Hematopoietic multipotent progenitor cell treated with erythropoietin and hydrocortisone succinate and interleukin-3 and kit ligand, for 17 days (in vitro differentiated cells): ENCODE results near the gene NADK2.
"Not testable (repeated sequence)": the region's sequence is repeated elsewhere in the genome, so short reads cannot be mapped to it uniquely, and the experiment has no call there.

Source experiments
- DNase-seq: peaks from one replicate; pipeline ENCODE4 v3.0.0-alpha.2; 2015; ENCODE audit warnings: low spot score

Gene NADK2

DNA sequence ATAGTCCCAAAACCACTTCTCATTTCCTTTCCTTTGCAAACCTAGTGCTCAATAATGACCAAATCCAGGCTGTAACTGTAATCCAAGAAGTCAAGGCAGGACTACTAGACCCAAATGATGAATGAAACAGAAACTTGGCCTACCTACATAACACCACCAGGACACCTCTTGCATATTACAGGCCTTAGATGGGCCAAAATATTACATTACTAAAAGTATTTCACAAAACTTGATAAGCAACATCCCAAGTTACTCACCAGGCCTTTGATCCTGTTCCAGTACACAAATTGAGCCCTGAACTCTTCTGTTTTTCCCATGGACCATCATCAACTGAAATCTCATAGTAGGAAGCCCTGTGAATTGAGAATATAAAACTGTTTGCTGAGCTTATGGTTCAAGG is 34.8 kb downstream of the NADK2 start:
- no peak for DNase-seq

DNA sequence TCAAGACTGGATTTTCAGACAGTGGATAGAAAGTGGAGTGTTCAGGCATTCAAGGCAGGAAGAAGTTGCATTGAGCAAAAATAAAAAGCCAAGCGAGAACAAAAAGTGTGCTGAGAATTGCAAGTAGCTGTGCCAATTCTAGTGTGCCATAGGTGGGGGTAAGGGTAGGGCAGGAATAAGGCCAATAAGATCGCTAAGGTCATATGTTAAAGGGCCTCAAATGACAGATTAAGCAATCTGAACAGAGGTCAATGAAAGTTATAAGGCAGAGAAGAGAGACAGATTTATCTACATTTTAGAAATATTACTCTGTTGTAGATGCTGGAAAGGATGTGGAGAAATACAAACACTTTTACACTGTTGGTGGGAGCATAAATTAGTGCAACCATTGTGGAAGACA is 36.4 kb downstream of the NADK2 start:
- no peak for DNase-seq

DNA sequence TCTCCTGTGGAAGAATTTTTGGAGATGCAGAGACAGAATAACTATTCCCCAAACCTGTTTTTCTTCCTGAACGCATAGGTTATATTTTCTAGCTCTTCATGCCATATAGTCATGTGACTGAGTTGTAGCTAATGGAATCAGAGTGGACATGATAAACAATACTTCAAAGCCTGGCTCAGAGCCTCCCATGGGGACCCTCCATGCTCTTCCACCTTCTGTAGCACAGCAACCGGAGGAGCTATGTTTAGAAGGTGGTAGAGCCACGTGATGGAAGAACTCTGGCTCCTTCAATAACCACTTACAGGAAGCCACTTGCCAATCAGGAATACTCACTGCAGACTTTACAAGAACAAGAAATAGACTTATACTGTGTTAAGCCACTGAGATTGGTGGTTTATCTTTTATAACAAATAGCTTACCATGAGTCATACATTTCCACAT is 39.2 kb downstream of the NADK2 start:
- no peak for DNase-seq

DNA sequence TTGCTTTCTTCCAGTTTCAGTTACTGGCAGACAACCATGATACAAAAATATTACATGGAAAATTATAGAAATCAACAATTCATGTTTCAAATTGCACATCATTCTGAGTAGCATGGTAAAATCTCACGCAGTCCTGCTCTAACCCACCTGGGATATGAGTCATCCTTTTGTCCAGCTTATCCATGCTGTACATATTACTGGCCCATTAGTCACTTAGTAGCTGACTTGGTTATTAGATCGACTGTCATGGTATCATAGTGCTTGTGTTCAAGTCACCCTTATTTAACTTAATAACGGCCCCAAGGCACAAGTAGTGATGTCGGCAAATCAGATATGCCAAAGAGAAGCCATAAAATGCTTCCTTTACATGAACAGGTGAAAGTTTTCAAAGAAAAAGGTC is 41.2 kb downstream of the NADK2 start:
- no peak for DNase-seq

DNA sequence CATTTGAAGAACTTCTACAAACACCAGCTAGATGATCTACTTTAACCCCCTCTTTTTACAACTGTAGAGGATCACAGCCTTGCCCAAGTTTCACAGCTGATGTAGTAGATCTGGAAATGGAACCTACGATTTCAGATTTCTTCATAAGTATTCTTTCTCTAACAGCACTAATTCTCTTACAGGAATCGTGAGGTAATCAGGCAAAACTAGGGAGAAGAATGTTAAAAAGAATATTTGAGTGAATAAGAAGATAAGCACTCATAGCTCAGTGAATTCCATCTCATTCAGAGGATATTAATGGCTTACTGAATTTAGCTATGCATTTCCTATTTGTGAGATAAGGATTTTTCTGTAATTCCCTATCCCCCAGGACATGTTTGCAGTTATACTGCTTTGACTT is 42.1 kb downstream of the NADK2 start:
- DNase-seq: no peak

DNA sequence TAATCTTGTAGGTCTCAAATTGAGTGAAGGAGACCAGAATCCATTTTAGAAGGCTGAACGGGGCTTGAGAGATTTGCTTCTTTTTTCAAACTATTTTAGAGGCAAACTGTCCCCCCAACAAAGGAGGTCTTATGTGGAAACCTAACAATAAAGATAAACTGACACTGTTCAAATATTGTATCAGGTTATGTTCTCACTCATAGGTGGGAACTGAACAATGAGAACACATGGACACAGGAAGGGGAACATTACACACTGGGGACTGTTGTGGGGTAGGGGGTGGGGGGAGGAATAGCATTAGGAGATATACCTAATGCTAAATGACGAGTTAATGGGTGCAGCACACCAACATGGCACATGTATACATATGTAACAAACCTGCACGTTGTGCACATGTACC is 42.9 kb downstream of the NADK2 start:
- DNase-seq: not testable (repeated sequence)

DNA sequence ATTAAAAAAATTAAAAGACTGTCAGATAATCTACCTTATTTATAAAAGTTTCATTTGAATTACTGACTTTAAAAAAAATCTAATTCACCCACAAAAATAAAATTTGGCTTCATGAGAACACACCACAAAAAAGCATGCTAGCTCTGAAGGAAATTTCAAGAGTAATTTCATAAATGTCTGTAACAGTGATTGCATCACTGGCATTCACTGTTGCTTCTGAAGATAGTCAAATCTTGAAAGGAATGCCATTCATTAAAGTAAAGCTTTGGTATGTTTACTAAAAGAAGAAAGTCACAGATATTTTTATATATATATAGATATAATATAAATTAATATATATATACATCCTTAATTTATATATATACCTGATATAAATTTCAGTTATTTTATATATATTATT is 43.4 kb downstream of the NADK2 start:
- DNase-seq: no peak

DNA sequence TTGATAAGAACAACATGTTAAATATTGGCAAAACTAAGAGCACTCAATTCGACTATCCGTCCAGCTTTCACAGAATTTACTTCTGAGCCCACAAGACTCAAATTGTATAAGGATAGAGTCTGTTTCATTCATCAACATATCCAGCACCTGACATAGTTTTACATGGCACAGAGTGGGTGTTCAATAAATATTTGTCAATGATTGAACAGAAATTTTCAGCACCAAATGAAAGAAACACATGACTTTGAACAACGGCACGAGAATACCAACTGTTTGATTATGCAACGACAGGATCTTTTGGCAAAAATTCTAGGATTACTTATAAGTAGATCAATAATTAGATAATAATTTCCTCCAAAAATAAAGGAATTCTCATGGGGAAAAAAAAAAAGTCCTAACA is 48.0 kb downstream of the NADK2 start:
- no peak for DNase-seq

DNA sequence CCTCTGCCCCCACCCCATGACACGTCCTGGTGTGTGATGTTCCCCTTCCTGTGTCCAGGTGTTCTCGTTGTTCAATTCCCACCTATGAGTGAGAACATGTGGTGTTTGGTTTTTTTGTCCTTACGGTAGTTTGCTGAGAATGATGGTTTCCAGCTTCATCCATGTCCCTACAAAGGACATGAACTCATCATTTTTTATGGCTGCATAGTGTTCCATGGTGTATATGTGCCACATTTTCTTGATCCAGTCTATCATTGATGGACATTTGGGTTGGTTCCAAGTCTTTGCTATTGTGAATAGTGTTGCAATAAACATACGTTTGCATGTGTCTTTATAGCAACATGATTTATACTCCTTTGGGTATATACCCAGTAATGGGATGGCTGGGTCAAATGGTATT is 57.3 kb downstream of the NADK2 start:
- not testable (repeated sequence) for DNase-seq

DNA sequence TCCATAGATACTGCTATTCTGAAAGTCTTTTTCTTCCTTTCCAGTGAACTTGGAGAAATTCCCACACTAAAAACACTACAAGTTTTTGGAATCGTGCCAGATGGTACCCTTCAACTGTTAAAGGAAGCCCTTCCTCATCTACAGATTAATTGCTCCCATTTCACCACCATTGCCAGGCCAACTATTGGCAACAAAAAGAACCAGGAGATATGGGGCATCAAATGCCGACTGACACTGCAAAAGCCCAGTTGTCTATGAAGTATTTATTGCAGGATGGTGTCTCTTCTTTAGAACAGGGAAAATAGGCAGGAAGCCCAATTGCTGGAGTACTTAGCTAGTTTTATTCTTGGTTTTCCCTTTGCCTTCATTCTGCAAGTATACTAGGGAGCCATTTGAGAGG is 60.0 kb downstream of the NADK2 start:
- DNase-seq: no peak

DNA sequence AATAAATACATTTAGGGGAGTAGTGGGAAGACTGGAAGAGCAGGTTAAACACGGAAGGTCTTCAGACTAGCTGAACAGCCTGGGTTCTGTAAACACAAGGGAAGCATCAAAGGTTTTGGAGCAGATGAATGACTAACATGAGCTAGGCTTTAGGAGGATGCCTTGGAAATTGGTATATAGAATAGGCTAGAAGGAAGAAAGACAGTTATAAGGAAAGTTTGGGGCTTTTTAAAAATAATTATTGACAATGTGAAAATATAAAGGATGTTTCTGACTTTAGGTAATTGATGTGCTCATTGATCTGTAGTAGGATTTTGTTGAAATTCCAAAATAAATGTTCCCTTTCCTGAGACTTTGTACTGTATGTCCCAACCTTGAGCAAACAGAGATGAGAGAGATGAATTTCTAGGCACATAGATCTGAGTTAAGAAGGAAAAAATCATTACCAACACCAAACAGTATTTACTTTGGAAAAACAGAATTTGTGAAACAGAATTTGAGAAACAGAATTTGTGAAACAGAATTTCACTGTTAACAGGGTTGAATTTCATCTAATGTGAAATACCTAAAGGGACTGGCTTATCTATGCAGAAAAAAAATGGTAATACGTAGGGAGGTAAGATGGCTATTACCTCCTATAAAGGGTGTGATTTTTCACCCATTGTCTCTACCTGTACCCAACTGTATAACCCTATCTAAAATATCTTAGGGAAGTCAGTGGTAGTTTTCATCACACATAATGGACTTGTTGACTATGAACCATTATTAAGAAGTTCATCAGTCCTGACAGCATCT is 61.0 kb downstream of the NADK2 start:
- DNase-seq: no peak

DNA sequence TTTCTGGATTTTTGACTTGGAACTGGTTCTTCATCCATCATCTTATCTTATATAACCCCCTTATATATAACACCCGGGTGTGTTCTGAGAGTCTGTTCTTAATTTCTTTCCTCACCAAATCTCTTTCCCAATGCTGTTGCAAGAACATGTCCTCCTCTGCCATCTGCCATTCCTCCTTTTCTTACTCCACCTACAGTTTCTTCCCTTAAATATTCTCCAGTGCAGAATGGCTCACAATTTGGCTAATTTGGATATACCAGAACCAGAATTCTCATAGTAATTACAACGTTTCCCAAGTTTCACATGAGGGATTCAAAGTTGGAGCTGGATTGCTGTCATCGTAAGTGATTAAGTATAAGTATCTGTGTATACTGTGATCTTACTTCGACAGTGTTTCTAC is 61.8 kb downstream of the NADK2 start:
- no peak for DNase-seq

DNA sequence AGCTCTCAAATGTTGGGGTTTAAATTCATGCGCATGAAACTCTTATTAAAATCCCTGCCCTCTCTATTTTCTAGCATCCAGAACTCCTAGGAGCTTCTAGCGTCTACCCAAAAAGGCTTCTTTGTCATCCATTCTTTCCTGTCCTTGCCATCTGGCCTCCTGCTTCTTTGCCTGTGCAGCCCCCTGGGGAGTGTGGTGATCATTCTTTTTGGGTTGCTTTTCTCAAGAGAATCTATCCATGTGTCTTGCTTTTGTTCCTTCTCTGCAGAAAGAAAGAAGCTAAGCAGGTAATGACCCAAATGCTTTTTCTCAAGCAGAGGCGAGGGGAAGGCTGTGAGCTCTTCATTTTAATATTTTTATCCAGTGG is 63.2 kb downstream of the NADK2 start:
- DNase-seq: no peak

DNA sequence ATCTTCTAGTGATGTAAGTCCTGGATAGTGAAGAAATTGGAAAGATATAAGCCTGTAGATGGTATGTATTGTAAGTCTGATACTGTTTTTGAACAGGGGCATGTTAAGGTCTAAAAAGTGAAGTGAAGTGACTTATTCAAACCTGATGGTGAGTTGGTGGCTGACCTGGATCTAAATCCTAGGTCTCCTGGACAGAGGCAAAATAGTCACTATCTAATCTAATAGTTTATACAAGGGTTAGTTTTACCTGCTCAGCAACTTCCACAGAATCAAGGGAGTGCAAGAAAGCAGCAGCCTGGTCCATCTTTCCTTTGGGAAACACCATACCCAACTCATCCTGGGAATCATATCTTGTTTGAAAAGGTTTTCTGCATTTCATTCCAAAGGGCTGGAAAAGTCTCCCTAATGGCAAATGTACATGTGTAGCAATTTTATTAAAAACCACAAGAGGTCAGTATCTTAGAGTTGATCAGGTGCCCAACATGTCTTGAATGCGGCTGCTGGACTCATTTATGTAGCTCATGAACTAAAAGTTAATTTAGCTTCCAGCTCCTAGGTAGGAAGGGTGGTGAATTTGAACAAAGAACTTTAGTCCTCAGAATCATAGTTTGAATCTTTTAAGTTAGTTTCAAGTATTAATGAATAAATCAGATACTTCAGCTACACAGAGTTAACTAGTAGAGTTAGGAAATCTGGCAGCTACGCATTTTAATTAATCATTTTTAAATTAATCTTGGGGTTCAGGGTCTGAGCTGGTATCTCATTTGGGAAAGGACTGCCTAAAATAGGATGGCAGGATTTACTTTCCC is 63.8 kb downstream of the NADK2 start:
- peak; percentile 40 for DNase-seq

DNA sequence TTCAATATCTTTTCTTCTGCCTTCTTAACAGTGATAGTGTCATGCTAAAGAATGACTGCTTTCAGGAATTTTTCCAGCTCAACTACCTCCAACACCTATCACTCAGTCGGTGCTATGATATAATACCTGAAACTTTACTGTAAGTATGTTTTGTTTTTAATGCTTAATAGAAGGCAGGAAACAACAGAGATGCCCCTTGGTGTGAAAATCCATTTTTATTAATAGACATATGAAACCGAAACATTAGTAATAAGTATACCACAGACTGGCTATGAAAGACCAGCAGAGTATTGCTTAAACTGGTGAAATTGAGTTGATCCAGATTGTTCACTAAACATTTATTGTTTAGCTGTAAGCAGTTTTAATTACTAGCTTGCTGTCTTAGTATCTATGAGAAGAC is 64.6 kb downstream of the NADK2 start:
- no peak for DNase-seq

DNA sequence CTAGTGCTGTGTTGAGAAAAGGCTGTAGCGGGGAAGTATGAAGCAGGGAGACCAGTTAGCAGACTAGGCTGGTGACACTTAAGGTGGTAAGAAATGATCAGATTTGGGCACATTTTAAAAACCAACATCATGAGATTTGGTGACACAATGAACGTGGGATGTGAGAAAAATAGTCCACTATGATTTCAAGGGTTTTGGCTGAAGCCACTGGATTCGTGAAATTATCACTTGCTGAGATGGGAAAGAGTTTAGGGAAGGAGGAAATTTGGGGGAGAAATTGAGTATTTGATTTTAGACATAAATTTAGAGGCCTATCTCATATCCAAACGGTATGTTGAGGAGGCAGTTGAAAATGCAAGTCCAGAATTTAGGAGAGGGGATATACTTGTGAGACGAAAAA is 66.7 kb downstream of the NADK2 start:
- DNase-seq: no peak

DNA sequence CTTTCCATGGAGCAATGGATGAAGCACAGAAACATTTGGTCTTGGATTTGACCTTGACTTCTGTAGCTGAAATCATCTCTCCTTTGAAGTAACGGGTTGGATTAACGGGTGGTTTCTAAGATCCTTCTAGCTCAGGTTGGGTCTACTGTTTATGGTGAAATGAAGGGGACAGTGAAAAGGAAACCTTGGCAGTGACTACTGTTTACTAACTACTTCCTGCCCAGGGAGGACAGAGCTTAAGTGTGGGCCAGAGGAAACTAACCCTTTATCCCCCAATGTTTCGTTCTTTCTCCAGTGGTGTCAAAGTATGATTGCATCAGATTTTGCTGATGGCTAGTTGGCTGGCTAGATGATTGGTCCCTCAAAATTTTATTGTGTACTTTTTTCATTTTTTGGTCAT is 67.6 kb downstream of the NADK2 start:
- no peak for DNase-seq

DNA sequence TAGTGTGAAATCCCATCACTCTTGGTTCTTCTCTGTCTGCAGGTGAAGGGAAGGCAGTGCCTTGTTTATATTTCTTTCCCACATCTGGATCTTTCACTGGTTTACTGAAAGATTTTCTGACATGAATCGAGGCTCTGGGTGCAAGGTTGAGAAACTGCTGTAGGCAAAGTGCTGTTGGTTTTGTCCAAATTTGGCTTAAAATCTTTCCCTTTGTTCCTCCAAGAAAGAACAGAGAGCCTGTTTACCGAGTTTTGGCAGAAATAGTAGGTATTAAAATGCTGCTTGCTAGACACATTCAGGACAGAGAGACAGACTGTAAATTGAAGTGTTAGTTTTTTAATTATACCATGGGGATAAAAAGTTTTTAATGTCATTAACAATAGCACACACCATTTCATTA is 68.3 kb downstream of the NADK2 start:
- DNase-seq: no peak

DNA sequence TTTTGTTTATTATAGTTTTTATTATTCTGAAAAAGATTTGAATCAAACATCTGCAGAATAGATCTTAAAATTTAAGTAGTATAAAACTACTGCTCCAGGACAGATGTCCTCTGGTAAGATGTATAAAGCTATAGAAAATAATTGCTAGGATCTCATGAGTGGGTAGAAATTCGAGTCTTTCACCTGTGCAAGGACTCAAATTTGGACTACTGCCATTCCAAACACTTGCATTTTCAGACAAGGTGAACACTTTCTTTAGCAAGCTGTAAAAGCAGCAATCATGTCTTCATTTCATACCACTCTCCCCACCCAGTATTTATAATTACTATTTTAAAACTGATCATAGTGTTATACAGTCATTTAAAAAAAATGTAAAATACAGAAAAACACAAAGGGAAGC is 69.1 kb downstream of the NADK2 start:
- no peak for DNase-seq

DNA sequence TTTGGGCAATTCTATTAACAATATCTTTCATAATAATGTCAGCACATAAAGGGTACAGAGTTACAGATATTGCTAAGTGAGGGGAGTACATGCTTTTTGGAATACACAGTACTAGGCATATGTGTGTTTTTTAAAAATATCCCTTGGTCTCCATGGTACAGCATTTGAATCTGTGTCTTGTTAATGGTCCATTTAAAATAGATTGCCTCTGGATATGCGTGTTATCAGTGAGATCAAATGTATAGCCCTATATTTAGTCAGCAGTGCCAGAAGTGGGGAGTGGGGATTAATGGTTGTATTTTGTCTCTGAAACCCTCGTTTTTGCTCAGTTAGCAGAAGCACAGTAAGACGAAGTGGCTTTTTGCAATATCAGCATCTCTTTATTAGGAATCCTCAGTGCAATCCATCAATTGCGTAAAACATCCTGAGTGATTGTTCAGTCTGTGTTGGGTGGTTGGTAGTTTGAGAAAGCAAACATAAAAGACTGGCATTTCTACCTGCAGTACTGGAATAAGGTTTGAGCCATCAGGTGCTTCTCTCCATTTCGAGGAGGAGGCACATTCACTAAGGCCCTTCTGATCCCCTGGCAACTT is 70.8 kb downstream of the NADK2 start:
- no peak for DNase-seq

DNA sequence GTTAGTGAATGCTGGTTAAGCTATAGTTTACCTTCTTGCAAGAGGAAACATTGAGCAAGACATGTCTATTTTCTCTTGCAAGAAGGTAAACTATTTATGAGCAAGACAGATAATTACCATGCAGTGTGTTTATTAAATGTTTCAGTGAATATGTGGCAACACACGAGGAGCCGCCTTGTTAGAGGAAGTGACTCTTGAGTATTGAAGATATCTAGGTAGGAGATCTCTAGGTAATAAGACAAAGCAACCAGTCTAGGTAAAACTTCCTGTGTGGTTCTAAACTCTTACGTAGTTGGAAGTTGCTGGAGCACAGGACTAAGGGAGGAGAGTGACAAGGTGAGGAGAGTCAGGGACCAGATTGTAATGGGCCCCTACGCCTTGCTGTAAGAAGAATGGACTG is 73.0 kb downstream of the NADK2 start:
- DNase-seq: no peak

DNA sequence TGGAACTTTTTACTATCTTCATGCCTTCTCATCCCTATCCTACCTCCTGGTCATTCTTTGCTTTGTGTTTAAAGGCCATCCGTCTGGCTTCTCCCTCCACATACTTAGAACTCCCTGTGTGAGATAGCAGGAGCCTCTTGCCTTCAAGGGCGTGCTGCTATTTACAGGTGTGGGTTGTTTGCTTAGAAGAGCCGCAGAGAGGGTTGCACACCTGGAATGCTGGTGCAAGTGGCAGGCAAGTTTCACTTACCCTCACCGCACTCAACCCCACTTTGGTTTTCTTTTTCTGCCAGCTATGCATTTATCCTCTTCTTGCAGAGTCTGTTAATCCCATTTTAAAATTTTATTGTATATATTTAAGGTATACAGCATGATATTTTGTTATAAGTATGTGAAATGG is 77.3 kb downstream of the NADK2 start:
- DNase-seq: no peak

DNA sequence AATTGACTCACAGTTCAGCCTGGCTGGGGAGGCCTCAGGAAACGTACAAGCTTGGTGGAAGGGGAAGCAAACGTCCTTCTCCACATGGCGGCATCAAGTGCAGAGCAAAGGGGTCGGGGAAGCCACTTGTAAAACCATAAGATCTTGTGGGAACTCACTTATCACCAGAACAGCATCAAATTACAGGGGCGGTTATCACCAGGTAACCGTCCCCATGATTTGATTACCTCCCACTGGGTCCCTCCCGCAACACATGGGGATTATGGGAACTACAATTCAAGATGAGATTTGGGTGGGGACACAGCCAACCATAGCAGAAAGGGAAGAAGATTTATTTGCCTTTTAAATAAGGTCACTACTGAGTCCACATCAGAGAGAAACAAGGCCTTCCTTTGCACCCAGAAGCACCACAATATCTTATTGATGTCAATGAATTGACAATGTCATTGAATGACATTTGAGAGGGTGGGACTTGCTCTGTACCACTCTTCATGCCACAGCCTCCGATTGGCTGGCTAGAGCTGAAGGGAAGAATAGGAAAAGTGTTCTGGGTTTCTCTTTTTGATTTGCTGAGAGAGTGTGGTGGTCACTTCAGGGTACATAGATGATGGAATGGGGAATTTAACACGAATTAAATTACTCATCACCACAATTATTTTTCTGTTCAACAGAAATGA is 78.8 kb downstream of the NADK2 start:
- no peak for DNase-seq
